SU-DHL-6 (cell line): ENCODE results near the gene SLTM.

Experiments
- H2AFZ ChIP-seq: fragments of 200-600 bp; sonication (generic); 2 replicates; pipeline ENCODE4 v1.6.1; 2014; ENCODE audit warnings: low read depth, mild to moderate bottlenecking, moderate library complexity, mixed read lengths, antibody characterized with exemption, low read length; ENCODE audit not compliant: severe bottlenecking
- H3F3A ChIP-seq: fragments of 200-600 bp; shearing (Covaris generic); 2 replicates; pipeline ENCODE4 v1.6.0; 2016; ENCODE audit warnings: antibody characterized with exemption, mild to moderate bottlenecking; ENCODE audit not compliant: insufficient read depth
- H3K27ac ChIP-seq: fragments of 200-600 bp; sonication (generic); 2 replicates; pipeline ENCODE4 v1.5.1; 2016; ENCODE audit warnings: low read depth, mild to moderate bottlenecking, low read length, moderate library complexity, mixed read lengths
- H3K27me3 ChIP-seq: fragments of 200-600 bp; sonication (generic), shearing (Covaris generic); 2 replicates; pipeline ENCODE4 v1.6.0; 2014; ENCODE audit warnings: mild to moderate bottlenecking, low read length
- H3K36me3 ChIP-seq: fragments of 200-600 bp; sonication (generic); 2 replicates; pipeline ENCODE4 v1.6.1; 2014; ENCODE audit warnings: mild to moderate bottlenecking, low read length, mixed read lengths
- H3K4me2 ChIP-seq: fragments of 300-600, 200-600 bp; shearing (Covaris generic), sonication (generic); 2 replicates; pipeline ENCODE4 v1.6.0; 2014; ENCODE audit warnings: low read length, low read depth, mild to moderate bottlenecking; ENCODE audit not compliant: poor library complexity, severe bottlenecking
- H3K4me3 ChIP-seq: fragments of 200-600 bp; sonication (generic); 2 replicates; pipeline ENCODE4 v1.5.1; 2014; ENCODE audit warnings: antibody characterized with exemption, low read length, mild to moderate bottlenecking, mixed read lengths; ENCODE audit not compliant: insufficient read depth, poor library complexity, severe bottlenecking
- H3K79me2 ChIP-seq: fragments of 200-600 bp; sonication (generic); 2 replicates; pipeline ENCODE4 v1.6.1; 2014; ENCODE audit warnings: mild to moderate bottlenecking, low read length, moderate library complexity; ENCODE audit not compliant: insufficient read depth
- H3K9ac ChIP-seq: fragments of 200-600 bp; sonication (generic); 2 replicates; pipeline ENCODE4 v1.7.0; 2014; ENCODE audit warnings: mild to moderate bottlenecking, low read length
- H3K9me2 ChIP-seq: fragments of 200-600 bp; sonication (generic); replicated peaks from 2 replicates; pipeline ENCODE4 v1.6.1; 2014; ENCODE audit warnings: low read length; ENCODE audit not compliant: insufficient read depth
- H3K9me3 ChIP-seq: fragments of 200-600 bp; sonication (generic); 2 replicates; pipeline ENCODE4 v1.6.1; 2014; ENCODE audit warnings: low read length, mixed read lengths; ENCODE audit not compliant: insufficient read depth
- H4K20me1 ChIP-seq: fragments of 200-600 bp; sonication (generic); 2 replicates; pipeline ENCODE4 v1.6.1; 2014; ENCODE audit warnings: low read depth, mild to moderate bottlenecking, antibody characterized with exemption, low read length, moderate library complexity, mixed read lengths
- EZH2phosphoT487 ChIP-seq: fragments of 200-600 bp; sonication (generic), shearing (Covaris generic); conservative IDR thresholded peaks from 2 replicates; pipeline ENCODE4 v1.6.1; 2018; ENCODE audit warnings: mild to moderate bottlenecking, antibody characterized with exemption, low read length, moderate library complexity, mixed read lengths
- TF ChIP-seq, protein P1 (sequence below): fragments of 200-600 bp; sonication (generic); IDR thresholded peaks from one replicate; pipeline ENCODE4 v1.5.1; 2017; ENCODE audit warnings: antibody characterized with exemption, mild to moderate bottlenecking, low read length, moderate library complexity; ENCODE audit not compliant: insufficient read depth, poor library complexity, severe bottlenecking

Gene SLTM

DNA sequence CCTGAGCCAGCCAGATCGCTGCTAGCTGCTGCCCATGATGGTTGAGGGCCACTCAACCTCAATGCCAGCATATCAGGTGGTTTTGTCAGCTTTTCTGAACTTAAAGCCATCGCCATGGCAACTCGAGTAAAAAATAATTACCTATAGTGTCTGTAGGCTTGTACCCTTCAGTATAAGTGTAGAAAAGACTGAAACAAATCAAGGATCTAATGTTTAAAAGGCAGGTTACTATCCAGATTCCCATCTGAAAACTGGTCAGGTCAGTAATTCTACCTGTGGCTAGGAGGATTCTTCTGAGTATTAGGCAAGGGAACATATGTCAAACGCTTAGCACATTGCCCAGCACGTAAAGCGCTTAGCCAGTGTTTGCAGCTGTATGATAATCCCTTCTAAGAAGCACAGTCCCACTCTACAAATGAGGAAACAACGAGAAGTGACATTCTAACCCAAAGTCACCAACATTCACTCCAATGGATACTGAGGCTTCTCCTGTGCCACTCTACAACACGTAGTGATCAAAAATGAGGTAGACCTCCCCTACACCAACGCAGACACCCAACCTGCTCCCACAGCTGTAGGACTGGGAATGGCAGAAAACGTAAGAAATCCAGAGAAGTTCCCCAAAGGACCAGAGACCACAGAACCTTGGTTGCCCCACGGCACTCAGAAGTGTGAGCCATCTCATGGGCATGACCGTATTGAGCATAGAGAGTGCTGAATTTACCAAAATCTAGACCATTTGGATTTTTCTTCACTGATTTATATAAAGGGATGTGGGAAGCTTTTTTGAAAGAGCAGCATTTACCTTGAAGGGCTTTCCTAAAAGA is 55.3 kb downstream of the SLTM start:
- TF ChIP-seq EZH2phosphoT487, result no peak
- TF ChIP-seq, protein P1, sequence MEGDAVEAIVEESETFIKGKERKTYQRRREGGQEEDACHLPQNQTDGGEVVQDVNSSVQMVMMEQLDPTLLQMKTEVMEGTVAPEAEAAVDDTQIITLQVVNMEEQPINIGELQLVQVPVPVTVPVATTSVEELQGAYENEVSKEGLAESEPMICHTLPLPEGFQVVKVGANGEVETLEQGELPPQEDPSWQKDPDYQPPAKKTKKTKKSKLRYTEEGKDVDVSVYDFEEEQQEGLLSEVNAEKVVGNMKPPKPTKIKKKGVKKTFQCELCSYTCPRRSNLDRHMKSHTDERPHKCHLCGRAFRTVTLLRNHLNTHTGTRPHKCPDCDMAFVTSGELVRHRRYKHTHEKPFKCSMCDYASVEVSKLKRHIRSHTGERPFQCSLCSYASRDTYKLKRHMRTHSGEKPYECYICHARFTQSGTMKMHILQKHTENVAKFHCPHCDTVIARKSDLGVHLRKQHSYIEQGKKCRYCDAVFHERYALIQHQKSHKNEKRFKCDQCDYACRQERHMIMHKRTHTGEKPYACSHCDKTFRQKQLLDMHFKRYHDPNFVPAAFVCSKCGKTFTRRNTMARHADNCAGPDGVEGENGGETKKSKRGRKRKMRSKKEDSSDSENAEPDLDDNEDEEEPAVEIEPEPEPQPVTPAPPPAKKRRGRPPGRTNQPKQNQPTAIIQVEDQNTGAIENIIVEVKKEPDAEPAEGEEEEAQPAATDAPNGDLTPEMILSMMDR, result no peak
- 0 out of 2 replicates have a peak, but pooled peaks cover 14% of the 10 kb centered on the region for H3F3A ChIP-seq
- H3K9ac ChIP-seq, result no peak overlapping the region
- no peaks in the 10 kb centered on the region for H4K20me1 ChIP-seq
- H3K9me2 ChIP-seq, result no peaks in the 10 kb centered on the region
- no peak overlapping the region for H3K27ac ChIP-seq
- no peaks in the 10 kb centered on the region for H3K27me3 ChIP-seq
- H2AFZ ChIP-seq, result no peak overlapping the region
- peaks cover 25% of the 10 kb centered on the region; the same call in 1 of the 2 replicates for H3K36me3 ChIP-seq
- no peak overlapping the region for H3K4me3 ChIP-seq
- H3K9me3 ChIP-seq, result no peaks in the 10 kb centered on the region
- H3K79me2 ChIP-seq, result no peaks in the 10 kb centered on the region
- H3K4me2 ChIP-seq, result no peak overlapping the region

DNA sequence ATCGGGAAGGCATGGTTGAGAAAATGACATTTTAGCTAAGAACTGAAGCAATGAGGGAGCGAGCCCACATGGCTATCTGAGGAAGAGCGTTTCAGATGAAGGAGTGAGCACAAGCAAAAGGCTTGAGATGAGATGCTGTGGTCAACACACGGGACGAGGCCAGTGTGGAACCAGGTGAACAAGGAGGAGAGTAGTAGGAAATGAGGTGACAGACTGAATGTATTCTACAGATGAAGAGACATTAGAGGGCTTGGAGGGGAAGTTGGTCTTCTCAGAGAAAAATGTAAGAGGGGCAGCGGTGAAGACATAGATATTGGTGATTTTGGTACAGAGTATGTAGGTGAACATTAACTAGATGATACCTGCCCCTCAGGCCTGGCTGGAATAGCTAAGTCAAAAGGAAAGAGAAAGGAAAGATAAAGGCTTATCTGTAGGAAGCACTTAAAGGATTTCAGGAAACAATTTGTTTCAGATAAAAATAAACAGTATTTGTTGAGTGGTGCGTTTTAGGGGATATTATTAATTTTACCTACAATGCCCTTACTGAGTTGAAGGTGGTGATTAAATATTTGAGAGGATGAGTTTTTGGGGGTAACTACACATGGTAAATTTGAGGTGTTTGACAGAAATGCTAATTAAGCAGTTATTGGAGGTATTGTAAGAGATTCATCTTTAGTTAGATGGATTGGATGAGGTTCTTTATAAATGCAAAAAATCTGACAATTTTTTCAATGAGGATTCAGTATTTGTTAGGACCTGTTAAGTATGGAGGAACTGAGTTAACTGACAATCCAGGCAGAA is 57.0 kb downstream of the SLTM start:
- 0 out of 2 replicates have a peak, but pooled peaks cover 14% of the 10 kb centered on the region for H3F3A ChIP-seq
- H3K9me2 ChIP-seq, result no peaks in the 10 kb centered on the region
- TF ChIP-seq EZH2phosphoT487, result no peak
- TF ChIP-seq, protein P1, result no peak
- H3K27ac ChIP-seq, result no peak overlapping the region
- H3K9me3 ChIP-seq, result no peaks in the 10 kb centered on the region
- no peak overlapping the region for H3K4me3 ChIP-seq
- peaks cover 19% of the 10 kb centered on the region; the same call in 1 of the 2 replicates for H3K36me3 ChIP-seq
- H3K27me3 ChIP-seq, result no peaks in the 10 kb centered on the region
- no peak overlapping the region for H3K4me2 ChIP-seq
- no peaks in the 10 kb centered on the region for H3K79me2 ChIP-seq
- H4K20me1 ChIP-seq, result no peaks in the 10 kb centered on the region
- no peak overlapping the region for H3K9ac ChIP-seq
- no peak overlapping the region for H2AFZ ChIP-seq

DNA sequence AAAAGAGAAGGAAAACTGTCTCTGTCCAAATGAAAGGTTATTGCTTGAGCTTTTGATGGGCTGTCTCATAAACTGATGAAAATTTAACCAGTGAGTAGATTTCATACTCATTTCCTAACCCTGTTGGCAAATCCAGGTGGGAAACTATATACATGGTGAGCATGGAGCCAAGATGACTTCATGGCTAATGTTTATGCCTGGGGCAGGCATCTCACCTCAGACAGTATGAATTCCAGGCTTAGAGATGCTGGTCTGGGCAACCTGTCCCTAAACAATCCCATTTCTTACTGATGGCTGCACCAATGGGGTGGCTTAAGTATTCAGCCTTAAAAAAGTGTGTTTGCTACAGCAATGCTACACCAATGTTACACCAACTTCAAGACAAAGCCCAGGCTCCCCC is 58.1 kb downstream of the SLTM start:
- no peak overlapping the region for H3K4me2 ChIP-seq
- no peak overlapping the region for H2AFZ ChIP-seq
- H3K9me3 ChIP-seq, result no peaks in the 10 kb centered on the region
- no peaks in the 10 kb centered on the region for H3K79me2 ChIP-seq
- no peaks in the 10 kb centered on the region for H3K9me2 ChIP-seq
- no peak for TF ChIP-seq EZH2phosphoT487
- TF ChIP-seq, protein P1, result no peak
- H3K4me3 ChIP-seq, result no peak overlapping the region
- H3K27me3 ChIP-seq, result no peaks in the 10 kb centered on the region
- no peaks in the 10 kb centered on the region for H4K20me1 ChIP-seq
- H3K9ac ChIP-seq, result no peak overlapping the region
- 0 out of 2 replicates have a peak, but pooled peaks cover 14% of the 10 kb centered on the region for H3F3A ChIP-seq
- H3K36me3 ChIP-seq, result peaks cover 17% of the 10 kb centered on the region; the same call in 1 of the 2 replicates
- no peak overlapping the region for H3K27ac ChIP-seq
